GM19328 (cell line): ENCODE data around the gene SELENOS.

Experiments used
- ATAC-seq: cut with Tn5 transposase; IDR thresholded peaks from one replicate; pipeline ENCODE4 v1.9.1; 2021; ENCODE audit warnings: mild to moderate bottlenecking, moderate library complexity; ENCODE audit not compliant: unreplicated experiment

SELENOS gene

GRCh38 chr15:101225658-101226057, 51.6 kb downstream of the SELENOS start:
- ATAC-seq: no peak
